ENCODE data around the gene CLTCL1. TPM values are rescaled to one million over a fixed set of nuclear protein-coding genes. Genes with fewer than 3 reads are reported as not detected.
"Not testable (repeated sequence)": the region's sequence is repeated elsewhere in the genome, so short reads cannot be mapped to it uniquely, and the experiment has no call there.

CLTCL1 gene
- total RNA-seq, 1 experiment from 2014 or later: 7.9 TPM

- ChIA-PET CTCF (no interaction called here), POLR2A (no interaction called here)
- H3K9me3 Mint-ChIP-seq (ENCODE audit: unreplicated experiment): no peaks in the 10 kb centered on the region
- DNase-seq: peak in 1 of 2 experiments; percentile 2
- peaks cover 7% of the 10 kb centered on the region for H3K36me3 Mint-ChIP-seq (ENCODE audit: insufficient read depth, unreplicated experiment)
- Histone ChIP-seq H3K36me3 (ENCODE audit: control insufficient read depth, insufficient read depth, low read length) (no peaks in the 10 kb centered on the region), H3K4me1 (no peaks in the 10 kb centered on the region), H3K27me3 (replicated peaks; ENCODE audit: control insufficient read depth, insufficient read depth, low read length) (no peaks in the 10 kb centered on the region), H3K4me3 (ENCODE audit: low read depth, low read length) (no peak overlapping the region), H3K9me3 (no peaks in the 10 kb centered on the region)
- intact Hi-C loops (cut with micrococcal nuclease; ENCODE audit: unreplicated experiment): no loop called here
- H3K4me3 Mint-ChIP-seq (ENCODE audit: unreplicated experiment): no peak overlapping the region
- H3K27me3 Mint-ChIP-seq (ENCODE audit: insufficient read depth, unreplicated experiment): no peaks in the 10 kb centered on the region
- H3K4me1 Mint-ChIP-seq (ENCODE audit: low read depth, unreplicated experiment): no peaks in the 10 kb centered on the region
- BruUV-seq (replicated peaks): no TSS peak
- no peak for TF ChIP-seq CTCF (IDR thresholded peaks at IDR 0.05; ENCODE audit: insufficient read depth in 1 of 2, low read depth in 1 of 2, low read length in 1 of 2, severe bottlenecking in 1 of 2, unreplicated experiment in 1 of 2)
- no peak overlapping the region for H3K27ac Mint-ChIP-seq (ENCODE audit: unreplicated experiment)
Observed at GRCh38 chr22:19206287-19206686, 85.2 kb downstream of the CLTCL1 start.

GRCh38 chr22:19204640-19205039 is 86.9 kb downstream of the CLTCL1 start:
- no peaks in the 10 kb centered on the region for H3K27me3 ChIP-seq (replicated peaks; ENCODE audit: control insufficient read depth, insufficient read depth, low read length)
- TF ChIP-seq CTCF (IDR thresholded peaks at IDR 0.05; ENCODE audit: insufficient read depth in 1 of 2, low read depth in 1 of 2, low read length in 1 of 2, severe bottlenecking in 1 of 2, unreplicated experiment in 1 of 2): no peak
- H3K9me3 ChIP-seq: no peaks in the 10 kb centered on the region
- ChIA-PET CTCF (no interaction called here), POLR2A (no interaction called here)
- peak in 1 of 2 experiments; percentile 3 for DNase-seq
- Mint-ChIP-seq H3K9me3 (ENCODE audit: unreplicated experiment) (no peaks in the 10 kb centered on the region), H3K27me3 (ENCODE audit: insufficient read depth, unreplicated experiment) (no peaks in the 10 kb centered on the region), H3K4me3 (ENCODE audit: unreplicated experiment) (no peak overlapping the region), H3K27ac (ENCODE audit: unreplicated experiment) (no peak overlapping the region), H3K4me1 (ENCODE audit: low read depth, unreplicated experiment) (no peaks in the 10 kb centered on the region), H3K36me3 (ENCODE audit: insufficient read depth, unreplicated experiment) (peaks cover 7% of the 10 kb centered on the region)
- intact Hi-C loops (cut with micrococcal nuclease; ENCODE audit: unreplicated experiment): no loop called here
- no TSS peak for BruUV-seq (replicated peaks)
- H3K4me3 ChIP-seq (ENCODE audit: low read depth, low read length): no peak overlapping the region
- no peaks in the 10 kb centered on the region for H3K36me3 ChIP-seq (ENCODE audit: control insufficient read depth, insufficient read depth, low read length)
- H3K4me1 ChIP-seq: no peaks in the 10 kb centered on the region

- no peak for TF ChIP-seq CTCF (IDR thresholded peaks at IDR 0.05; ENCODE audit: insufficient read depth in 1 of 2, low read depth in 1 of 2, low read length in 1 of 2, severe bottlenecking in 1 of 2, unreplicated experiment in 1 of 2)
- peaks cover 7% of the 10 kb centered on the region for H3K36me3 Mint-ChIP-seq (ENCODE audit: insufficient read depth, unreplicated experiment)
- BruUV-seq (replicated peaks): no TSS peak
- Histone ChIP-seq H3K27me3 (replicated peaks; ENCODE audit: control insufficient read depth, insufficient read depth, low read length) (no peaks in the 10 kb centered on the region), H3K36me3 (ENCODE audit: control insufficient read depth, insufficient read depth, low read length) (no peaks in the 10 kb centered on the region), H3K4me3 (ENCODE audit: low read depth, low read length) (no peak overlapping the region), H3K9me3 (no peaks in the 10 kb centered on the region), H3K4me1 (no peaks in the 10 kb centered on the region)
- no peaks in the 10 kb centered on the region for H3K4me1 Mint-ChIP-seq (ENCODE audit: low read depth, unreplicated experiment)
- H3K27ac Mint-ChIP-seq (ENCODE audit: unreplicated experiment): no peak overlapping the region
- POLR2A ChIA-PET: no interaction called here
- H3K4me3 Mint-ChIP-seq (ENCODE audit: unreplicated experiment): no peak overlapping the region
- no peaks in the 10 kb centered on the region for H3K9me3 Mint-ChIP-seq (ENCODE audit: unreplicated experiment)
- CTCF ChIA-PET: no interaction called here
- no peak for DNase-seq
- H3K27me3 Mint-ChIP-seq (ENCODE audit: insufficient read depth, unreplicated experiment): no peaks in the 10 kb centered on the region
- intact Hi-C loops (cut with micrococcal nuclease; ENCODE audit: unreplicated experiment): no loop called here
Observed at GRCh38 chr22:19203834-19204233, 87.7 kb downstream of the CLTCL1 start.

- POLR2A ChIA-PET; H3K27me3 ChIP-seq (replicated peaks; ENCODE audit: control insufficient read depth, insufficient read depth, low read length); DNase-seq; H3K27me3 Mint-ChIP-seq (ENCODE audit: insufficient read depth, unreplicated experiment); intact Hi-C loops (cut with micrococcal nuclease; ENCODE audit: unreplicated experiment); H3K4me1 ChIP-seq; H3K4me1 Mint-ChIP-seq (ENCODE audit: low read depth, unreplicated experiment); BruUV-seq (replicated peaks); H3K36me3 Mint-ChIP-seq (ENCODE audit: insufficient read depth, unreplicated experiment); H3K36me3 ChIP-seq (ENCODE audit: control insufficient read depth, insufficient read depth, low read length); H3K27ac Mint-ChIP-seq (ENCODE audit: unreplicated experiment); H3K9me3 Mint-ChIP-seq (ENCODE audit: unreplicated experiment); H3K4me3 ChIP-seq (ENCODE audit: low read depth, low read length); CTCF ChIA-PET; H3K9me3 ChIP-seq; H3K4me3 Mint-ChIP-seq (ENCODE audit: unreplicated experiment): not testable (repeated sequence)
Observed at GRCh38 chr22:19202799-19203186, 88.7 kb downstream of the CLTCL1 start.

All from Caco-2 (cell line).